Measurements from ENCODE around the gene SNPH. TPM values are rescaled to one million over a fixed set of nuclear protein-coding genes. Genes with fewer than 3 reads are reported as not detected.
A peak's percentile ranks its signal among the peaks of the same experiment; 100 is the strongest.

The SNPH gene
- total and polyA plus RNA-seq, 4 donors = 1.2 to 3.3 (median 2.1) TPM

GRCh38 chr20:1327241-1327653 lies 61.2 kb downstream of the SNPH start:
- TF ChIP-seq CTCF (IDR thresholded peaks at IDR 0.05; ENCODE audit: control extremely low read depth, extremely low read depth) = no peak
- no peak overlapping the region for H3K9ac ChIP-seq (ENCODE audit: insufficient read depth in 1 of 2, low read length in 2 of 2)
- H3K4me3 ChIP-seq = no peak overlapping the region
- peaks cover 6 to 39% (median 13%) of the 10 kb centered on the region in 5 donors for H3K4me1 ChIP-seq (ENCODE audit: control insufficient read depth in 5 of 5, insufficient read depth in 5 of 5, low read length in 5 of 5)
- no peak for ATAC-seq (ENCODE audit: insufficient read depth, low FRiP score)
- no peaks in the 10 kb centered on the region for H3K36me3 ChIP-seq (ENCODE audit: control insufficient read depth in 4 of 4, insufficient read depth in 4 of 4, low read length in 4 of 4)
- no peaks in the 10 kb centered on the region for H3K9me3 ChIP-seq (ENCODE audit: control insufficient read depth in 4 of 4, insufficient read depth in 3 of 4, low read length in 3 of 4)
- no peak for DNase-seq
- H3K27me3 ChIP-seq (ENCODE audit: control insufficient read depth in 3 of 3, insufficient read depth in 3 of 3, low read length in 2 of 3) = no peaks in the 10 kb centered on the region
- peak overlapping the region; percentile 94 to 98 for H3K27ac ChIP-seq (ENCODE audit: low read depth in 1 of 2, low read length in 1 of 2)
- 61 to 80% methylated on average over 8 of the region's 8 CpGs for WGBS, 2 donors

- Histone ChIP-seq H3K27me3 (ENCODE audit: control insufficient read depth in 3 of 3, insufficient read depth in 3 of 3, low read length in 2 of 3) (no peaks in the 10 kb centered on the region), H3K27ac (ENCODE audit: low read depth in 1 of 2, low read length in 1 of 2) (peak overlapping the region; percentile 87 to 94), H3K9me3 (ENCODE audit: control insufficient read depth in 4 of 4, insufficient read depth in 3 of 4, low read length in 3 of 4) (no peaks in the 10 kb centered on the region), H3K4me1 (ENCODE audit: control insufficient read depth in 5 of 5, insufficient read depth in 5 of 5, low read length in 5 of 5) (peaks cover 6 to 40% (median 13%) of the 10 kb centered on the region in 5 donors), H3K36me3 (ENCODE audit: control insufficient read depth in 4 of 4, insufficient read depth in 4 of 4, low read length in 4 of 4) (peaks cover 0 to 6% (median 0%) of the 10 kb centered on the region in 4 donors), H3K9ac (ENCODE audit: insufficient read depth in 1 of 2, low read length in 2 of 2) (no peak overlapping the region), H3K4me3 (no peak overlapping the region)
- no peak for TF ChIP-seq CTCF (IDR thresholded peaks at IDR 0.05; ENCODE audit: control extremely low read depth, extremely low read depth)
- WGBS, 2 donors = 88 to 90% methylated on average over 7 of the region's 7 CpGs
- ATAC-seq (ENCODE audit: insufficient read depth, low FRiP score) (no peak), DNase-seq (no peak)
Observed at GRCh38 chr20:1327827-1328679, 62.0 kb downstream of the SNPH start.

- no peak for TF ChIP-seq CTCF (IDR thresholded peaks at IDR 0.05; ENCODE audit: control extremely low read depth, extremely low read depth)
- H3K4me3 ChIP-seq = no peak within 1 kb of the TSS
Observed at GRCh38 chr20:1328680-1329330, 62.7 kb downstream of the SNPH start, which contains the start of gene SDCBP2. SDCBP2 (minus strand) TSS chr20:1329139; CDS start chr20:1320416, 8,723 bp downstream.

More at GRCh38 chr20:1328680-1329330, 62.7 kb downstream of the SNPH start, which contains the start of gene SDCBP2:
- Histone ChIP-seq H3K9me3 (ENCODE audit: control insufficient read depth in 4 of 4, insufficient read depth in 3 of 4, low read length in 3 of 4) (no peaks in the 10 kb centered on the region), H3K27me3 (ENCODE audit: control insufficient read depth in 3 of 3, insufficient read depth in 3 of 3, low read length in 2 of 3) (no peaks in the 10 kb centered on the region), H3K9ac (ENCODE audit: insufficient read depth in 1 of 2, low read length in 2 of 2) (no peak within 1 kb of the TSS), H3K27ac (ENCODE audit: low read depth in 1 of 2, low read length in 1 of 2) (peak within 1 kb of the TSS; percentile 87 to 94), H3K36me3 (ENCODE audit: control insufficient read depth in 4 of 4, insufficient read depth in 4 of 4, low read length in 4 of 4) (peaks cover 0 to 6% (median 0%) of the 10 kb centered on the region in 4 donors), H3K4me1 (ENCODE audit: control insufficient read depth in 5 of 5, insufficient read depth in 5 of 5, low read length in 5 of 5) (peaks cover 6 to 45% (median 13%) of the 10 kb centered on the region in 5 donors)
- WGBS, 2 donors = 66 to 78% methylated on average over 8 of the region's 8 CpGs
- DNase-seq (no peak), ATAC-seq (ENCODE audit: insufficient read depth, low FRiP score) (no peak)
